Body of pancreas (tissue), 4 donors: ENCODE data around the gene PRR16. TPM values are rescaled to one million over a fixed set of nuclear protein-coding genes. Genes with fewer than 3 reads are reported as not detected.

ENCODE experiments used
- ATAC-seq: fragments of 150-250 bp; one replicate; pipeline ENCODE4 v1.9.1; 2016
- DNase-seq, 4 donors: peaks; one replicate each; pipeline ENCODE4 v3.0.0-alpha.2; 2019
- H3K27ac ChIP-seq, 4 donors: fragments of 200-600 bp; sonication (generic); 1 replicate in 3 of 4; 2 replicates in 1 of 4; pipeline versions ENCODE4 v1.5.1 to v1.6.1; 2016 to 2019; ENCODE audit warnings: mild to moderate bottlenecking in 1 of 4, mixed read lengths in 1 of 4, moderate library complexity in 1 of 4
- H3K27me3 ChIP-seq, 2 donors: fragments of 200-600 bp; sonication (generic); one replicate each; pipeline ENCODE4 v1.6.0; 2016; ENCODE audit warnings: mild to moderate bottlenecking in 1 of 2
- H3K36me3 ChIP-seq, 2 donors: fragments of 200-600 bp; sonication (generic); replicated peaks in 1 of 2; 2 replicates each; pipeline ENCODE4 v1.5.1; 2016; ENCODE audit warnings: low read depth in 2 of 2; ENCODE audit not compliant: insufficient read depth in 1 of 2
- H3K4me1 ChIP-seq: fragments of 200-600 bp; sonication (generic); one replicate; pipeline ENCODE4 v1.6.0; 2016
- H3K4me3 ChIP-seq, 2 donors: fragments of 200-600 bp; sonication (generic); 1 replicate in 1 of 2; 2 replicates in 1 of 2; pipeline ENCODE4 v1.5.1; 2016 to 2019
- H3K9me3 ChIP-seq, 3 donors: fragments of 200-600 bp; sonication (generic); 1 replicate in 2 of 3; 2 replicates in 1 of 3; pipeline ENCODE4 v1.5.1; 2016
- CTCF ChIP-seq, 7 experiments: fragments of 450-650 bp in 4 of 7; fragments of 200-600 bp in 3 of 7; sonication (generic) in 3 of 7; IDR thresholded peaks; one replicate each; pipeline ENCODE4 v1.5.1; 2016 to 2019; ENCODE audit warnings: antibody characterized with exemption in 7 of 7
- POLR2A ChIP-seq, 3 donors: fragments of 450-650 bp; IDR thresholded peaks; one replicate each; pipeline ENCODE4 v1.6.1; 2016; ENCODE audit warnings: antibody characterized with exemption in 3 of 3, mild to moderate bottlenecking in 2 of 3
- WGBS, 2 donors: methylation state at CpG; one replicate each; pipeline ENCODE4 v1.1.5; 2017; 5-methylcytosine and 5-hydroxymethylcytosine counted together
- intact Hi-C: fragments of 100-400 bp; cut with DNase I; formaldehyde crosslinking; loops from one replicate; pipeline ENCODE4 v1.15.1; 2023
- total RNA-seq, 2 donors: library from RNA; depleted of rRNA; stranded (reverse); fragments of >200 nt; gene quantifications; one replicate each; pipeline ENCODE4 v1.1.0, GENCODE V29; 2016

PRR16 gene
- total RNA-seq, 2 donors from 2014 or later, result 0.78 to 0.99 TPM

- H3K27me3 ChIP-seq, result no peaks in the 10 kb centered on the region
- intact Hi-C loops, result no loop called here
- DNase-seq (no peak), ATAC-seq (no peak)
- TF ChIP-seq CTCF (IDR thresholded peaks at IDR 0.05) (no peak), POLR2A (IDR thresholded peaks at IDR 0.05) (no peak)
- H3K36me3 ChIP-seq, result no peaks in the 10 kb centered on the region
- H3K4me3 ChIP-seq, result no peak overlapping the region
- no peaks in the 10 kb centered on the region for H3K9me3 ChIP-seq
- 8 to 17% methylated on average over 1 of the region's 1 CpG for WGBS, 2 donors
- no peaks in the 10 kb centered on the region for H3K4me1 ChIP-seq
- no peak overlapping the region for H3K27ac ChIP-seq
These were observed 103.0 kb downstream of the PRR16 start for GRCh38 chr5:120567066-120567465.

- intact Hi-C loops, result no loop called here
- H3K27ac ChIP-seq, result no peak overlapping the region
- no peak overlapping the region for H3K4me3 ChIP-seq
- ATAC-seq, result no peak
- 74 to 78% methylated on average over 4 of the region's 4 CpGs for WGBS, 2 donors
- H3K9me3 ChIP-seq, result no peaks in the 10 kb centered on the region
- TF ChIP-seq POLR2A (IDR thresholded peaks at IDR 0.05), result no peak
- no peak for TF ChIP-seq CTCF (IDR thresholded peaks at IDR 0.05)
- no peaks in the 10 kb centered on the region for H3K27me3 ChIP-seq
- no peak for DNase-seq
- H3K4me1 ChIP-seq, result no peaks in the 10 kb centered on the region
- H3K36me3 ChIP-seq, result no peaks in the 10 kb centered on the region
These were observed 103.8 kb downstream of the PRR16 start for GRCh38 chr5:120567921-120568320.

GRCh38 chr5:120568711-120569110 lies 104.6 kb downstream of the PRR16 start:
- Histone ChIP-seq H3K27ac (no peak overlapping the region), H3K4me1 (no peaks in the 10 kb centered on the region), H3K36me3 (no peaks in the 10 kb centered on the region), H3K27me3 (no peaks in the 10 kb centered on the region), H3K4me3 (no peak overlapping the region), H3K9me3 (no peaks in the 10 kb centered on the region)
- ATAC-seq, result no peak
- TF ChIP-seq POLR2A (IDR thresholded peaks at IDR 0.05) (no peak), CTCF (IDR thresholded peaks at IDR 0.05) (no peak)
- intact Hi-C loops, result no loop called here
- DNase-seq, result no peak

- intact Hi-C loops, result no loop called here
- no peak for TF ChIP-seq POLR2A (IDR thresholded peaks at IDR 0.05)
- no peak for TF ChIP-seq CTCF (IDR thresholded peaks at IDR 0.05)
These were observed 112.5 kb downstream of the PRR16 start for GRCh38 chr5:120576588-120576987.

GRCh38 chr5:120582635-120583034 lies 118.5 kb downstream of the PRR16 start:
- WGBS, 2 donors, result 31 to 38% methylated on average over 2 of the region's 2 CpGs
- H3K27me3 ChIP-seq, result no peaks in the 10 kb centered on the region

More at GRCh38 chr5:120576588-120576987, 112.5 kb downstream of the PRR16 start:
- DNase-seq, result no peak
- Histone ChIP-seq H3K4me3 (no peak overlapping the region), H3K27ac (no peak overlapping the region), H3K27me3 (no peaks in the 10 kb centered on the region), H3K4me1 (no peaks in the 10 kb centered on the region), H3K36me3 (no peaks in the 10 kb centered on the region), H3K9me3 (no peaks in the 10 kb centered on the region)
- 49 to 65% methylated on average over 1 of the region's 1 CpG for WGBS, 2 donors
- no peak for ATAC-seq

More at GRCh38 chr5:120582635-120583034, 118.5 kb downstream of the PRR16 start:
- Histone ChIP-seq H3K27ac (no peak overlapping the region), H3K9me3 (no peaks in the 10 kb centered on the region), H3K4me3 (no peak overlapping the region), H3K36me3 (no peaks in the 10 kb centered on the region), H3K4me1 (no peaks in the 10 kb centered on the region)
- intact Hi-C loops, result no loop called here
- no peak for TF ChIP-seq CTCF (IDR thresholded peaks at IDR 0.05)
- ATAC-seq, result no peak
- no peak for DNase-seq
